ENCODE measurements around the gene CSNK2B.
A peak's percentile ranks its signal among the peaks of the same experiment; 100 is the strongest.

CSNK2B gene

GRCh38 chr6:31665501-31666336 lies at the start of gene CSNK2B:
Gene CSNK2B (plus strand): TSS chr6:31666080. CDS start chr6:31666832, 752 bp downstream.
- POLR2A ChIA-PET = interaction anchor here (0.6 to 3.3 kb wide), 10 partner anchors 10 to 1501 kb away, joined by 3 to 15 read pairs (median 3); partner anchors contain the start of genes ABHD16A, APOM, BAG6 and HSPA1B
- DNase-seq (ENCODE audit: extremely low spot score) = peak; percentile 97
- CTCF ChIA-PET = interaction anchor here (0.9 to 3.5 kb wide), 3 partner anchors 11 to 131 kb away, joined by 3 to 14 read pairs (median 3); partner anchors contain the start of gene LY6G5C
- TF ChIP-seq, protein P1, sequence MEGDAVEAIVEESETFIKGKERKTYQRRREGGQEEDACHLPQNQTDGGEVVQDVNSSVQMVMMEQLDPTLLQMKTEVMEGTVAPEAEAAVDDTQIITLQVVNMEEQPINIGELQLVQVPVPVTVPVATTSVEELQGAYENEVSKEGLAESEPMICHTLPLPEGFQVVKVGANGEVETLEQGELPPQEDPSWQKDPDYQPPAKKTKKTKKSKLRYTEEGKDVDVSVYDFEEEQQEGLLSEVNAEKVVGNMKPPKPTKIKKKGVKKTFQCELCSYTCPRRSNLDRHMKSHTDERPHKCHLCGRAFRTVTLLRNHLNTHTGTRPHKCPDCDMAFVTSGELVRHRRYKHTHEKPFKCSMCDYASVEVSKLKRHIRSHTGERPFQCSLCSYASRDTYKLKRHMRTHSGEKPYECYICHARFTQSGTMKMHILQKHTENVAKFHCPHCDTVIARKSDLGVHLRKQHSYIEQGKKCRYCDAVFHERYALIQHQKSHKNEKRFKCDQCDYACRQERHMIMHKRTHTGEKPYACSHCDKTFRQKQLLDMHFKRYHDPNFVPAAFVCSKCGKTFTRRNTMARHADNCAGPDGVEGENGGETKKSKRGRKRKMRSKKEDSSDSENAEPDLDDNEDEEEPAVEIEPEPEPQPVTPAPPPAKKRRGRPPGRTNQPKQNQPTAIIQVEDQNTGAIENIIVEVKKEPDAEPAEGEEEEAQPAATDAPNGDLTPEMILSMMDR (IDR thresholded peaks at IDR 0.05; ENCODE audit: control extremely low read depth, extremely low read depth, low read depth, missing control alignments) = no peak

- ChIA-PET CTCF (interaction anchor here (0.7 to 6.6 kb wide), 8 partner anchors 8 to 71 kb away, joined by 3 to 73 read pairs (median 4); partner anchors contain the start of genes ATP6V1G2 and NCR3), POLR2A (no interaction called here)
- DNase-seq (ENCODE audit: extremely low spot score) = no peak
- TF ChIP-seq, protein P1 (IDR thresholded peaks at IDR 0.05; ENCODE audit: control extremely low read depth, extremely low read depth, low read depth, missing control alignments) = no peak
Measured at GRCh38 chr6:31617010-31617409, 48.9 kb upstream of the CSNK2B start.

DNA sequence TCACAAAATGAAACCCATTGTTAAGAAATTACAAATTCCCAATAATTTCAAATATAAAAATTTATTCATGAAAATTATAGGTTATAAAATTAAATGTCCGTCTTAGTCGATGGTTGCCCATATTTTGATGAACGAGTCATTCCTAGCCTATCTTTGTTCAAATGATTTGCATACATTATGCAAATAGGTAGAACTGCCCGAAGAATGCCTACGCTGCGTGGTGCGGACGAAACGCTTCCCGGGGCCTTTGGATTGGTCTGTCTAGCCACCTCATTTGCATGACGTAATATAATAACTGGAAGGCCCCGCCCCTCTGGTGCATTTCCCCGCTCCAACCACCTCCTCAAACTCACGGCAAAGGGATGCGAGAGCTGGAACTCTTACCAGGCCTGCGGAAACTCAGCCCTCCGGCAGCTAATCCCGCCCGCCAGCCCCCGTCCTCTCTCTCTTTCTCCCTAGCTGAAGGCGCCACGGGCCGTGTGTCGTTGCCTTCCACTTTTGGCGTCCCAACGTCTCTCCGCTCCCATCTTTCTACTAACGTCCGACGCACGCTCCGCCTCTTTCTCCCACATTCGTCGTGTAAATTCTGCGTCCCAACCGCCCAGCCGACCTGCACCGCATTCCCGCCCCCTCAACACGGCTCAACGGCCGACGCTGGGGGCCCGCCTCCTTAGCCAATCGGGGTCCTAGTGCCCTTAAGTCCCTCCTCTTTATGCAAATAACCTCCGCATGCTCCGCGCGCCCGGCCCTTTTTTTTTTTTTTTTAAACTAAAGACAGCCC lies 45.9 kb upstream of the CSNK2B start:
- TF ChIP-seq, protein P1 (IDR thresholded peaks at IDR 0.05; ENCODE audit: control extremely low read depth, extremely low read depth, low read depth, missing control alignments) = no peak
- CTCF ChIA-PET = no interaction called here
- peak; percentile 86 for DNase-seq (ENCODE audit: extremely low spot score)
- POLR2A ChIA-PET = interaction anchor here (0.6 to 2.1 kb wide), 4 partner anchors 14 to 45 kb away, joined by 3 to 6 read pairs (median 4); partner anchors contain the start of genes BAG6 and TNF

DNA sequence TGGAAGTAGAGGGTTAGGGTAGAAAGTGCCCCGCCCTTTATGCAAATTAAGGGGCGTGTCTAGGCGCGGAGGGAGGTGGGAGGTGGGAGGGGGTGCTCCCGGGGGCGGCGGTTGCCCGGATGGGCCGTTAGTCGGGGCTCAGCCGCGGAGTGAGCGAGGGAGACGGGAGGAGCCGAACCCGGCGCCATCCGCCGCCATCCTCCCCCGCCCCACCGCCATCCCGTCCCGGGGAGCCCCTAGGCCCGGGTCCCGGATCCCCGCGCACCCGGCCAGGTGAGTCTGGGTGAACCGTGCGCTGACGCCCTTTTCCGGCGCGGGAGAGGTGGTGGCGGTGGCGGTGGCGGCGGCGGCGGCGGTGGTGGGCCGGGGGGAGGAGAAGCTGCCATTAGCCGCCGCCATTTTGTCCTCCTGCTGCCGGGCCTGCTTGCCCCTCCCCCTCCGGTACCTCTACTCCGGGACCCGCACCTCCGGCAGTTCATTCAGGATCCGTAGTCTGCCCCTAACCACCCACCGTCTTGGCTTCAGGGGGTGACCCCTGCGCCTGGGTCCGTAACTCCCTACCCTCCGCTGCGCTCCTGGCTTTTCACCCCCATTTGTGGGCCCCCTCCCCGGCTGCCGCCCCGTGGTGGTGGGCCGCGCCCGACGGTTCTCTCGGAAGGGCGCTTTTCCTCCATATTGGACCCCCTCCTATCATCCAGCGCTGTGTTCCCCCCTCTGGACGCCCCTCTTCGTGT lies 45.1 kb upstream of the CSNK2B start, which contains the start of gene PRRC2A:
Gene PRRC2A (plus strand): TSS at position 130 of the 734 bp plus-strand sequence. CDS start 2,075 bp downstream, outside the sequence.
- ChIA-PET CTCF (interaction anchor here (2.4 kb wide), 1 partner anchor 13 kb away, joined by 7 read pairs; no protein-coding TSS in a partner anchor), POLR2A (interaction anchor here (0.9 to 2.1 kb wide), 4 partner anchors 13 to 46 kb away, joined by 3 to 6 read pairs (median 4); partner anchors contain the start of gene TNF)

DNA sequence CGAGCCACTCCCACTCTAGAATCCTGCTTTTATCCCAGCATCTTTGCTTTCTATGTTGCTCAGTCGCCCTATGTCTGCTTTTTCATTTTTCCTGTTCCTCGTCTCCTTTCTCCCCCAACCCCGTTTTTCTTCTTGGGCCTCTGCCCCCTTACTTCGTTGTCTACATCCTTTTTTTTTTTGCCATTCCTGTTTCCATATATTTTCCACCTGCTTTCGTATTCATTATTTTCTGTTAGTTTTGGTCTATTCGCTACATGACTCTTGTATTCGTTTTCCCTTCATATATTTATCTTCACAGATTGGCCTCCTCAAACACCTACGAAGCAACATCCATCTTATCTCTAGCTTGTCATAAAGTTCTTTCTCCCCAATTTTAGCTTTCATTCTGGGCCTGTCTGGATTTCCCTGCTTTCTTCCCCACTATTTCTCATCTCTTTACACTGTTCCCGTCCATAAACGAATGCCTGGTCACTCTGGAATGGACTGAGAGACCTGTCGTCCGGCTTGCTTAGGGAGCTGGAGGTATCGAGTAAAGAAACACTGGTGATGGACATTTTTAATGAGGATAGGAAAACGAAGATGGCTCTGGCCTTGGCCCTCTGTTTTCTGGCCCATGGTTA lies 44.5 kb upstream of the CSNK2B start:
- POLR2A ChIA-PET = interaction anchor here (0.7 to 2.1 kb wide), 3 partner anchors 13 to 46 kb away, joined by 4 to 6 read pairs (median 5); partner anchors contain the start of gene TNF
- CTCF ChIA-PET = interaction anchor here (1.1 to 2.4 kb wide), 5 partner anchors 13 to 75 kb away, joined by 3 to 8 read pairs (median 6); partner anchors contain the start of gene ATP6V1G2
- TF ChIP-seq, protein P1 (IDR thresholded peaks at IDR 0.05; ENCODE audit: control extremely low read depth, extremely low read depth, low read depth, missing control alignments) = no peak
- no peak for DNase-seq (ENCODE audit: extremely low spot score)

More for the DNA sequence above, 45.1 kb upstream of the CSNK2B start, which contains the start of gene PRRC2A:
- TF ChIP-seq, protein P1 (IDR thresholded peaks at IDR 0.05; ENCODE audit: control extremely low read depth, extremely low read depth, low read depth, missing control alignments) = no peak
- peak; percentile 97 for DNase-seq (ENCODE audit: extremely low spot score)

Measured in GM10248 (cell line).